SK-MEL-5 (cell line): Measurements from ENCODE around the gene DMAP1. TPM values are rescaled to one million over a fixed set of nuclear protein-coding genes. Genes with fewer than 3 reads are reported as not detected.
"Not testable (repeated sequence)": the region's sequence is repeated elsewhere in the genome, so short reads cannot be mapped to it uniquely, and the experiment has no call there.

Experiments
- DNase-seq: peaks from one replicate; pipeline ENCODE4 v3.0.0-alpha.2; 2016; ENCODE audit warnings: low read depth, low spot score
- in situ Hi-C: cut with HindIII; loops from 2 replicates; pipeline ENCODE4 v1.10.0; 2016; ENCODE audit warnings: low sequenced_read_pairs, high pct_unique_total_duplicates, low pct_unique_long_range_greater_than_20kb
- polyA plus RNA-seq, 2 experiments: library from polyadenylated mRNA; depleted of rRNA; stranded (reverse); fragments of >200 nt; gene quantifications; 2 replicates each; pipeline ENCODE4 v1.2.3, GENCODE V29; 2015
- total RNA-seq: library from RNA; depleted of rRNA; stranded (reverse); fragments of >200 nt; shearing (Covaris generic); gene quantifications from 2 replicates; pipeline ENCODE4 v1.2.3, GENCODE V29; 2014; rRNA removed

Gene DMAP1
- 3.3 and 3.4 TPM in 2 replicates for total RNA-seq
- 15.0 and 15.9 TPM in 2 replicates for polyA plus RNA-seq (2015; cell fraction: cytosol; rRNA removed)
- polyA plus RNA-seq (2015; cell fraction: nucleus; rRNA removed), result 120 and 122 TPM in 2 replicates

GRCh38 chr1:44213222-44214112 lies at the start of gene DMAP1:
TSS of gene DMAP1 (plus strand) at chr1:44213471. CDS start at chr1:44213754, 283 bp downstream.
- in situ Hi-C loops, result no loop called here
- DNase-seq, result peak; percentile 75

GRCh38 chr1:44168520-44169098 lies 44.7 kb upstream of the DMAP1 start:
- DNase-seq, result no peak
- in situ Hi-C loops, result no loop called here

GRCh38 chr1:44170281-44170823 lies 42.9 kb upstream of the DMAP1 start:
- in situ Hi-C loops, result no loop called here
- peak; percentile 6 for DNase-seq

GRCh38 chr1:44174630-44175029 lies 38.6 kb upstream of the DMAP1 start:
- in situ Hi-C loops, result no loop called here
- DNase-seq, result no peak

- DNase-seq, result no peak
Observed at GRCh38 chr1:44200336-44200735, 12.9 kb upstream of the DMAP1 start.

GRCh38 chr1:44206545-44206944 lies 6.7 kb upstream of the DMAP1 start:
- in situ Hi-C loops, result not testable (repeated sequence)

More at GRCh38 chr1:44200336-44200735, 12.9 kb upstream of the DMAP1 start:
- in situ Hi-C loops, result no loop called here

GRCh38 chr1:44208226-44208625 lies 5.0 kb upstream of the DMAP1 start:
- DNase-seq, result peak; percentile 22
- in situ Hi-C loops, result no loop called here

More at GRCh38 chr1:44206545-44206944, 6.7 kb upstream of the DMAP1 start:
- not testable (repeated sequence) for DNase-seq

GRCh38 chr1:44210595-44210994 lies 2.7 kb upstream of the DMAP1 start:
- in situ Hi-C loops, result no loop called here

GRCh38 chr1:44212355-44213221 lies 683 bp upstream of the DMAP1 start:
- no peak for DNase-seq
- in situ Hi-C loops, result no loop called here

More at GRCh38 chr1:44210595-44210994, 2.7 kb upstream of the DMAP1 start:
- DNase-seq, result no peak

- in situ Hi-C loops, result no loop called here
Observed at GRCh38 chr1:44217809-44218410, 4.6 kb downstream of the DMAP1 start.

GRCh38 chr1:44218503-44219300 lies 5.4 kb downstream of the DMAP1 start:
- in situ Hi-C loops, result no loop called here
- no peak for DNase-seq

More at GRCh38 chr1:44217809-44218410, 4.6 kb downstream of the DMAP1 start:
- DNase-seq, result peak; percentile 79

- DNase-seq, result no peak
- in situ Hi-C loops, result no loop called here
Observed at GRCh38 chr1:44219301-44219626, 6.0 kb downstream of the DMAP1 start.

- in situ Hi-C loops, result no loop called here
- no peak for DNase-seq
Observed at GRCh38 chr1:44220001-44220751, 6.9 kb downstream of the DMAP1 start.

- DNase-seq, result no peak
- in situ Hi-C loops, result no loop called here
Observed at GRCh38 chr1:44220755-44221154, 7.5 kb downstream of the DMAP1 start.

GRCh38 chr1:44221769-44222168 lies 8.5 kb downstream of the DMAP1 start:
- in situ Hi-C loops, result no loop called here
- no peak for DNase-seq
